ENCODE data around the gene URGCP.

Gene URGCP

DNA sequence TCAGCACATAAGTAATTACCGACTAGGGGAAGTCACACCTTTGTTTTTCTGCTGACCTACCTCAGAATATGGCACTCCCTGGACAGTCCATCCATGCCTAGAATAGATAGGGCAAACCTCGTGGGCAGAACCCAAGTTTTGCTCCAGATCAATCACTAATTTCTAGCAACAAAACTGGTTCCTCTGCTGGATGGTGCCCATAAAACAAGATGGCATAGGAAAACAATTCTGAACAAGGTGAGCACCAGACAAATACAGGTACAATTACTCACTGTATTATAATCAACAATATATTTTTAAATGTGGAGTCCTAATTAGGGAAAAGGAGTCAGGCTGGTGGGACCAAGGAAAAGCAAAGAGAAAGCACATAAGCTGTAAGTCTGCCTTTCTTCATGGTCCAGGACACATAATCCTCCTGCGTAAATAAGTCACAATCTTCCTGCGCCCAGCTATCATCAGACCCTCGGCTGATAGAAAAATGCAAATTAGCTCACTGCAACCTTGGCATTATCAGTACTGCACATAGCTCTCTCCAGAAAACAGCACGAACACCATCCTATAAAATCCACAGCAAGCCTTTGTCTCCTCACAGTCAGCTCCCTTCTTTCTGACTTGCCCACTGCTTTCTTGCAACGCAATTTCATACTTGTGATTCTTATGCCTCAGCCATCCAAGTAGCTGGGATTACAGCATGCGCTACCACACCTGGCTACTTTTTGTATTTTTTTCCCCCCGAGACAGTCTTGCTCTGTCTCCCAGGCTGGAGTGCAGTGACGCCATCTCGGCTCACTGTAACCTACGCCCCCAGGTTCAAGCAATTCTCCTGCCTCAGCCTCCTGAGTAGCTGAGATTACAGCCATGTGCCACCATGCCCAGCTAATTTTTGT is 15.1 kb downstream of the URGCP start:
- no peak for DNase-seq (ENCODE audit: low read depth)
- no peak for TF ChIP-seq POLR2A (IDR thresholded peaks at IDR 0.05; ENCODE audit: extremely low read depth, insufficient read length)
- no peak for TF ChIP-seq MYC (IDR thresholded peaks at IDR 0.05; ENCODE audit: low read depth, low read length)
- TF ChIP-seq, protein P1, sequence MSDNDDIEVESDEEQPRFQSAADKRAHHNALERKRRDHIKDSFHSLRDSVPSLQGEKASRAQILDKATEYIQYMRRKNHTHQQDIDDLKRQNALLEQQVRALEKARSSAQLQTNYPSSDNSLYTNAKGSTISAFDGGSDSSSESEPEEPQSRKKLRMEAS (IDR thresholded peaks at IDR 0.05; ENCODE audit: low read depth, low read length): no peak
- TF ChIP-seq, protein P2, sequence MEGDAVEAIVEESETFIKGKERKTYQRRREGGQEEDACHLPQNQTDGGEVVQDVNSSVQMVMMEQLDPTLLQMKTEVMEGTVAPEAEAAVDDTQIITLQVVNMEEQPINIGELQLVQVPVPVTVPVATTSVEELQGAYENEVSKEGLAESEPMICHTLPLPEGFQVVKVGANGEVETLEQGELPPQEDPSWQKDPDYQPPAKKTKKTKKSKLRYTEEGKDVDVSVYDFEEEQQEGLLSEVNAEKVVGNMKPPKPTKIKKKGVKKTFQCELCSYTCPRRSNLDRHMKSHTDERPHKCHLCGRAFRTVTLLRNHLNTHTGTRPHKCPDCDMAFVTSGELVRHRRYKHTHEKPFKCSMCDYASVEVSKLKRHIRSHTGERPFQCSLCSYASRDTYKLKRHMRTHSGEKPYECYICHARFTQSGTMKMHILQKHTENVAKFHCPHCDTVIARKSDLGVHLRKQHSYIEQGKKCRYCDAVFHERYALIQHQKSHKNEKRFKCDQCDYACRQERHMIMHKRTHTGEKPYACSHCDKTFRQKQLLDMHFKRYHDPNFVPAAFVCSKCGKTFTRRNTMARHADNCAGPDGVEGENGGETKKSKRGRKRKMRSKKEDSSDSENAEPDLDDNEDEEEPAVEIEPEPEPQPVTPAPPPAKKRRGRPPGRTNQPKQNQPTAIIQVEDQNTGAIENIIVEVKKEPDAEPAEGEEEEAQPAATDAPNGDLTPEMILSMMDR (IDR thresholded peaks at IDR 0.05; ENCODE audit: low read depth, low read length): no peak
- no peak overlapping the region for H3K4me3 ChIP-seq (ENCODE audit: low read depth, low read length)

DNA sequence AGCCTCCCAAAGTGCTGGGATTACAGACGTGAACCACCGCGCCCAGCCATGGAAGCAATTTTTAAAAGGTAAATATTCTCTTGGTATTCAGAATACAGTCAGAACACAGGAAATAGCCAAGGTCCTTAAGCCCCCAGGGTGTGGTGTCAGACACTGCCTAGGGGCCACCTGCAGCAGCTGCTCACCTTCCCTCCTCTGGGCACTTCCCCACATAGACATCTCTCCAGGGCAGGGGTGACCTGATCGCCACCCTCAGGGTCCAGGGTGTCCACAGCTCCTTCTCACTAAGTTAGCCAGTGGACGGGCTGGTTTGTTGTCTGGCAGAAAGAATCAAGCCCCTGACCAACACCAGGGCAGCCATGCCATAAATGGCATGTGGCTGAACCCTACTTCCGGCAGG is 15.9 kb downstream of the URGCP start:
- DNase-seq (ENCODE audit: low read depth): no peak
- H3K4me3 ChIP-seq (ENCODE audit: low read depth, low read length): no peak overlapping the region
- TF ChIP-seq, protein P2 (IDR thresholded peaks at IDR 0.05; ENCODE audit: low read depth, low read length): no peak

DNA sequence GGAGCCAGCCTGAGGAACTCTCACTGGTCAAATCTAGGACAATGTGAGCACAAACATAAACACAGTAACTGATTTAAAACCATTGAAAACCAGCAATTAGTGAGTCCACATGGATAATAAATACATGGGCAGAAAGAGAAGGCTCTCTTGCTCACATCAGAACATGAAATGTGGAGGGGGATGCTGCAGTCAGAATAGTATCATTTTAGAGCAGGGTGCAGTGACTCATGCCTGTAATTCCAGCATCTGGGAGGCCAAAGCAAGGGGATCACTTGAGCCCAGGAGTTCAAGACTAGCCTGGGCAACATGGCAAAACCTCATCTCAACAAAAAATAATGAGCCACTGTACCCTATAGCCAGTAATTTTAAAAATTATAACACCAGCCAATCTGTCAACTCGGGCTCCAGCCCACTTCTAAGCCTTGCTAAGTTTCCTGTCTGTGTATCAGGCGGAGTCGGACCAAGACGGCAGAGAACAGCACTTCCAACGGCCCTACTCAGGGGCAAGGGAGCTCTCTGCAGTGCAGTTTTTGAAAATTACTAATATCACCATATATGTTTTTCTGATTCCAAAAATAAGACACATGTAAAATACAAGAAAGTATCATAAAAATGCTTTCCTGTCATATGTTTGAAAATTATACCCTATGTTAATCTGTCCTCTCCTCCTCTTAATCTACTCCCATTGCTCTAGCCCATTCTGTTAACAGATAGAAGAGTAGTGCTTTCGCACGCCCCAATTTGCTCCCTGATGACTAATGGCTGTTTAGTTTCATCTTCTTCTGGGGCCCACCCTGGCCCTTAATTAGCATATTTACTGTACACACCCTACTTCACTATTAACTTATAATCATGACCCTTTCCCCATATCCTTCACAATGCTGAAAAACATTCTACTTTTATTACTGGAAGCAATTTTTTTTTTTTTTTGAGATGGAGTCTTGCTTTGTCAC is 17.1 kb downstream of the URGCP start:
- DNase-seq (ENCODE audit: low read depth): no peak
- H3K4me3 ChIP-seq (ENCODE audit: low read depth, low read length): no peak overlapping the region
- TF ChIP-seq MYC (IDR thresholded peaks at IDR 0.05; ENCODE audit: low read depth, low read length) (no peak), POLR2A (IDR thresholded peaks at IDR 0.05; ENCODE audit: extremely low read depth, insufficient read length) (no peak)
- TF ChIP-seq, protein P1 (IDR thresholded peaks at IDR 0.05; ENCODE audit: low read depth, low read length): no peak
- TF ChIP-seq, protein P2 (IDR thresholded peaks at IDR 0.05; ENCODE audit: low read depth, low read length): no peak

DNA sequence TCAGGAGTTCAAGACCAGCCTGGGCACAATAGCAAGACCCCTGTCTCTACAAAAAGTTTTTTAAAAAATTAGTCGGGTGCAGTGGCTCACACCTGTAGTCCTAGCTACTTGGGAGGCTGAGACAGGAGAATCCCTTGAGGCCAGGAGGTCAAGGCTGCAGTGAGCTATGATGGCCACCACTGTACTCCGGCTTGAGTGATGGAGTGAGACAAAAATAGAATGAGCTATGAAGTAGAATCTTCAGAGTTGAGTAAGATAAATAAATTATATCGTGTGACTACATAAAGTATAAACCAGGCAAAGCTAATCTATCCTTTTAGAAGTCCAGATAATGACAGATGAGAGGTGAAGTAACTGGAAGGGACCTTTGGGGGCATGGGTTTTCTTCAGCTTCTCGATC is 21.8 kb downstream of the URGCP start:
- H3K4me3 ChIP-seq (ENCODE audit: low read depth, low read length): no peak overlapping the region
- no peak for DNase-seq (ENCODE audit: low read depth)
- TF ChIP-seq POLR2A (IDR thresholded peaks at IDR 0.05; ENCODE audit: extremely low read depth, insufficient read length): no peak
- TF ChIP-seq, protein P1 (IDR thresholded peaks at IDR 0.05; ENCODE audit: low read depth, low read length): no peak
- TF ChIP-seq MYC (IDR thresholded peaks at IDR 0.05; ENCODE audit: low read depth, low read length): no peak
- TF ChIP-seq, protein P2 (IDR thresholded peaks at IDR 0.05; ENCODE audit: low read depth, low read length): no peak

DNA sequence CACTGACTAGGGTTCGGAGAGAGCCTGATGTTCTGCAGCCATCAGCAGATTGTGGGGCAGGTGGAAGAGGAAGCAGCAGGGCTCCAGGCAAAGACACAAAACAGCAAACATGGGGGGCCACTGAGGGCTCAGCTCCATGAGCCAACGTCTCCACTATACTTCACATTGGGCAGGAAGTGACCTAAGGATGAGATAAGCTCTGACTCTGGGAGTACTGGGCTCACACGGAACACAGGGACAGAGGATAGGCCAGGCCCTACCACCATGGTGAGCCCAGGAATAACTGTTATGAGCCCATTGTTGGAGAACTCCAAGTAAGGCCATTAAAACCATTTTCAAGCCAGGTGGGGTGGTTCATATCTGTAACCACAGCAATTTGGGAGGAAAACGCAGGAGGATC is 22.2 kb downstream of the URGCP start:
- H3K4me3 ChIP-seq (ENCODE audit: low read depth, low read length): no peak overlapping the region
- no peak for DNase-seq (ENCODE audit: low read depth)
- TF ChIP-seq, protein P1 (IDR thresholded peaks at IDR 0.05; ENCODE audit: low read depth, low read length): no peak
- no peak for TF ChIP-seq MYC (IDR thresholded peaks at IDR 0.05; ENCODE audit: low read depth, low read length)
- TF ChIP-seq POLR2A (IDR thresholded peaks at IDR 0.05; ENCODE audit: extremely low read depth, insufficient read length): no peak
- TF ChIP-seq, protein P2 (IDR thresholded peaks at IDR 0.05; ENCODE audit: low read depth, low read length): no peak

Data from NB4 (cell line).